ENCODE results near the gene AEBP1.

Gene AEBP1

DNA sequence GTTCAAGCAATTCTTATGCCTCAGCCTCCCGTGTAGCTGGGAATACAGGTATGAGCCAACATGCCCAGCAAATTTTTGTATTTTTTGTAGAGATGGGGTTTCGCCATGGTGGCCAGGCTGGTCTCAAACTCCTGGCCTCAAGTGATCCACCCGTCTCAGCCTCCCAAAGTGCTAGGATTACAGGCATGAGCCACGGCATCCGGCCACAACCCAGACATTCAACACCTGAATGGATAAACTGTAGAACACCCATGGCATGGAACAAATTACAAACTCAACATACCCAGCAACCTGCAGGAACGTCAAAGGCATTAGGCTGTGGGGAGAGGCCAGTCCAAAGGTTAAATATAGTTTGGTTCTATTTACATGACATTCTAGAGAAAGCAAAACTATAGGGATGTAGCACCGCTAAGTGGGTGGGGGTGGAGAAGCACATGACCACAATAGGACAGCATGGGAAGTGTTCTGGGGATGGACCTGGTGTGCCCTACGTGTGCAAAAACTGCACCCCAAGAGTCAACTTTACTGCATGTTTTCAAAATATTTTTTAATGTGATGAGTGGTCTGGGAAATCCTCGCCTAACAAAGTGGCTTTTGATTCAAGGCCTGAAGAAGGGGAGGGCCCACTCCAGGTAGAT lies 32.3 kb upstream of the AEBP1 start:
- peaks cover 24% of the 10 kb centered on the region; the same call in 1 of the 2 replicates for H3K27me3 ChIP-seq (ENCODE audit: insufficient read depth, low read length)
- H3K9ac ChIP-seq (ENCODE audit: low read depth, low read length), result no peak overlapping the region
- no peak overlapping the region for H3K4me3 ChIP-seq (ENCODE audit: low read length)
- H3K36me3 ChIP-seq (ENCODE audit: insufficient read depth, low read depth, low read length), result peaks cover 32% of the 10 kb centered on the region
- H3K27ac ChIP-seq (ENCODE audit: low read length), result no peak overlapping the region
- no peaks in the 10 kb centered on the region for H3K9me3 ChIP-seq (ENCODE audit: insufficient read depth, low read depth, low read length)
- no peaks in the 10 kb centered on the region for H3K4me1 ChIP-seq (ENCODE audit: insufficient read depth, low read length)

DNA sequence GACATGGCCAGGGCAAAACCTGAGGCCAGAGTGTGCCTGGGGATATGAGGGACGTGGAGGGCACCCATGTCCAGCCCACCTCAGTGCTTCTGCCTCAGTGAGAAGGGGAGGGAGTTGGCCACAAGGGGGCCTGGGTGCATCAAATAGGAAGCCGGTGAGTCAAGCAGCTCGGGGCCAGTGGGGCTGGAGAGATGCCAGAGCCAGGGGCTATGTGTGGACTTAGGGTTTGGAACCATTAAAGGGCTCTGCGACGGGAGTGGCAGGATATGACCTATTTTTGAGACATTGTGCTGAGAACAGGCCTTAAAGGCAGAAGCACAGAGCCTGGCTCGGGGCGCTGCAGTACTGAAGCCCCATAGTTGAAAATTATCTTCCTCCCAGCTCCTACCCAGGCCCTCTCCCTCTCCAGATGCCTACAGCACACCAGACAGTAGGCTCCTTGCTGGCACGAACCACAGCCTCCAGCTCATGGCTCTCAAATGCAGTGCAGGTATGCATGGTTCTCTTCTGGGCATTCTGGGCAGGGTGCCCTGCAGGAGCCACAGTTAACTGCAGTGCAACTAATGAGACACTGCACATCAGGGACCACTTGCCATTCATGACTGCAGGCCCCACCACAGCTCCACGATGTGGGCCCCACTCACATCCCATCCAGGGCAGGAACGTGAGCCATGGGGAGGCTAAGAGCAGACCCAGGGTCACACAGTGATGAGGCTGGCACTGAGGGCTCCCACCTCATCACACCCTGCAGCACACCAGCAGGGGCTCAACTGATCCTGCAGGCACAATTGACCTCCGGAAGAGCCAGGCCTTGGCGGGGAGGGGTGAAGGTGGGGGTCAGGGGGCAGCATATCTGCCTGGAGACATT lies 31.5 kb upstream of the AEBP1 start:
- Histone ChIP-seq H3K9ac (ENCODE audit: low read depth, low read length) (no peak overlapping the region), H3K4me1 (ENCODE audit: insufficient read depth, low read length) (no peaks in the 10 kb centered on the region), H3K27ac (ENCODE audit: low read length) (no peak overlapping the region), H3K4me3 (ENCODE audit: low read length) (no peak overlapping the region), H3K27me3 (ENCODE audit: insufficient read depth, low read length) (peaks cover 17% of the 10 kb centered on the region; the same call in 1 of the 2 replicates), H3K9me3 (ENCODE audit: insufficient read depth, low read depth, low read length) (no peaks in the 10 kb centered on the region), H3K36me3 (ENCODE audit: insufficient read depth, low read depth, low read length) (peaks cover 38% of the 10 kb centered on the region)

DNA sequence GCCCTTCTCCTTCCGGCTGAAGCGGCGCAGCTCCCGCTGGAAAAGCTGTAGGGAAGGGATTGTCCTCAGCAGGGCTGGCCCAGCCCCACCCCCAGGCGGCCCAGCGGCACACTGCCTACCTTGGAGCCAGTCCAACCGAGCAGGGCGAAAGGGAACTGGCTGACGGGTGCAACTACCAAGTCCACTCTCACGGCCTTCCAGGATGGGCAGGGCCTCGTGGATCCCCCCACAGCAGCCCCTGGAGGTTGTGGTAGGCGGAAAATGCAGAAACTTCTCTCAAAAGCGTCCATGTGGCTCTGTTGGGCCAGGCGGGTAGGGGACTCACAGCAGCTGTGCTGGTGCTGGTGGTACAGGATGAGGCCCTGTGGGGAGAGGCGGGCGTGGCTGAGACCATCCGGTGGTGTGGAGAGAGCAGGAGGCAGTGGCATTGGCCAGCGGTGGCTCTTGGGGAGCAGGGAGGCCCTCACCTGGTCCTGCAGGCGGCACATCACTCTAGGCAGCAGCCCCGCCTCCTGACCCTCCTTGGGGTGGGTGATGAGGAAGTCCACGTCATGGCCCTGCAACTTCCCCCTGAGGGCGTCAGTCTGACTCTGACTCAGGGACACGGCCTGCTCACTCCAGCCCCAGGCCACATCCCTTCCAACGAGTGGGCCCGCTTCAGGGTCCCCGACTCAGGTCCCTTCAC lies 30.3 kb upstream of the AEBP1 start:
- Histone ChIP-seq H3K4me1 (ENCODE audit: insufficient read depth, low read length) (no peaks in the 10 kb centered on the region), H3K36me3 (ENCODE audit: insufficient read depth, low read depth, low read length) (peaks cover 50% of the 10 kb centered on the region), H3K9ac (ENCODE audit: low read depth, low read length) (no peak overlapping the region), H3K4me3 (ENCODE audit: low read length) (no peak overlapping the region), H3K27ac (ENCODE audit: low read length) (no peak overlapping the region), H3K27me3 (ENCODE audit: insufficient read depth, low read length) (peaks cover 5% of the 10 kb centered on the region; the same call in 1 of the 2 replicates), H3K9me3 (ENCODE audit: insufficient read depth, low read depth, low read length) (no peaks in the 10 kb centered on the region)

DNA sequence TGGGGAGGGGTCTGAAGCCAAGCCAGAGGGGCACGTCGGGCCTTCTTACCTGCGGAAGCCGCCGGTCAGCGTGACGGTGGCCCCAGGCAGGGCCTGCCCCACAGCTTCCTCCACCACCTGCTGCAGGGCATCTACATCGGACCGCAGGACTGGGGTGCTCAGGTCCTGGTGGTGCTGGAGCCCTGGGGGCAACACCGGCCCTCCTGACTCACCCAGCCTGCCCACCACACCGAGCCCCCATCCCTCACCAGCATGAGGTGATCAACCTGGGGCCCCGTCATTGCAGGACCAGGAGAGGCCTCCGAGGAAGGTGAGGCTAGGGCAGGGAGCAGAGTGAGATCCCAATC lies 29.8 kb upstream of the AEBP1 start:
- Histone ChIP-seq H3K27ac (ENCODE audit: low read length) (no peak overlapping the region), H3K4me3 (ENCODE audit: low read length) (no peak overlapping the region), H3K9ac (ENCODE audit: low read depth, low read length) (no peak overlapping the region), H3K4me1 (ENCODE audit: insufficient read depth, low read length) (no peaks in the 10 kb centered on the region), H3K36me3 (ENCODE audit: insufficient read depth, low read depth, low read length) (peaks cover 55% of the 10 kb centered on the region), H3K9me3 (ENCODE audit: insufficient read depth, low read depth, low read length) (no peaks in the 10 kb centered on the region), H3K27me3 (ENCODE audit: insufficient read depth, low read length) (no peaks in the 10 kb centered on the region; the same call in 1 of the 2 replicates)

DNA sequence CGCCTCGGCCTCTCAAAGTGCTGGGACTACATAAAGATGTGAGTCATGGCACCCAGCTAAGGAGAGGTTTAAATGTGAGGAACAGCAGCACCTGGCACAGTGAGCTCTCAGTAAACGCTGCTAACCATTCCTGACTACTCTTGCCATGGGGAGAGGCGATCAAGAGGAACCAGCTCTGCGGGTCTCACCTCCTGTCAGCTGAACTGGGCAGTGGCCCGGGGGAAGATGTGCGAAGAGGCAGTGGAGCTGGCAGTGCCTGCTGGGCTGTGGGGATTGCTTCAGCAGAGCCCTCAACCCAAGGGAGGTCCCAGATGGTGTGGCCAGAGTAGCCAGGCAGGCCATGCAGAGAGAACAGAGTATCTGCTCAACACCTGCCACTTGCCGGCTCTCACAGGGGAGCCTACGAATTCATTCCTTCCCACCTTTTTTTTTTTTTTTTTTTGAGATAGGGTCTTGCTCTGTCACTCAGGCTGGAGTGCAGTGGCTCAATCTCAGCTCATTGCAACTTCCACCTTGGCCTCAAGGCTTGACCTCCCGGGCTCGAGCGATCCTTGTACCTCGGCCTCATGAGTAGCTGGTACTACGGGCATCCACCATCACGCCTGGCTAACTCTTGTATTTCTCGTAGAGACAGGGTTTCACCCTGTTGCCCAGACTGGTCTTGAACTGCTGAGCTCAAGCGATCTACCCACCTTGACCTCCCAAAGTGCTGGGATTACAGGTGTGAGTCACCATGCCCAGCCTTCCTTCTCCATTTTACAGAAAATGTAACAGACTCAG lies 28.7 kb upstream of the AEBP1 start:
- H3K9me3 ChIP-seq (ENCODE audit: insufficient read depth, low read depth, low read length), result no peaks in the 10 kb centered on the region
- H3K27ac ChIP-seq (ENCODE audit: low read length), result no peak overlapping the region
- H3K36me3 ChIP-seq (ENCODE audit: insufficient read depth, low read depth, low read length), result peaks cover 62% of the 10 kb centered on the region
- no peaks in the 10 kb centered on the region for H3K27me3 ChIP-seq (ENCODE audit: insufficient read depth, low read length)
- H3K4me1 ChIP-seq (ENCODE audit: insufficient read depth, low read length), result no peaks in the 10 kb centered on the region
- no peak overlapping the region for H3K4me3 ChIP-seq (ENCODE audit: low read length)
- no peak overlapping the region for H3K9ac ChIP-seq (ENCODE audit: low read depth, low read length)

DNA sequence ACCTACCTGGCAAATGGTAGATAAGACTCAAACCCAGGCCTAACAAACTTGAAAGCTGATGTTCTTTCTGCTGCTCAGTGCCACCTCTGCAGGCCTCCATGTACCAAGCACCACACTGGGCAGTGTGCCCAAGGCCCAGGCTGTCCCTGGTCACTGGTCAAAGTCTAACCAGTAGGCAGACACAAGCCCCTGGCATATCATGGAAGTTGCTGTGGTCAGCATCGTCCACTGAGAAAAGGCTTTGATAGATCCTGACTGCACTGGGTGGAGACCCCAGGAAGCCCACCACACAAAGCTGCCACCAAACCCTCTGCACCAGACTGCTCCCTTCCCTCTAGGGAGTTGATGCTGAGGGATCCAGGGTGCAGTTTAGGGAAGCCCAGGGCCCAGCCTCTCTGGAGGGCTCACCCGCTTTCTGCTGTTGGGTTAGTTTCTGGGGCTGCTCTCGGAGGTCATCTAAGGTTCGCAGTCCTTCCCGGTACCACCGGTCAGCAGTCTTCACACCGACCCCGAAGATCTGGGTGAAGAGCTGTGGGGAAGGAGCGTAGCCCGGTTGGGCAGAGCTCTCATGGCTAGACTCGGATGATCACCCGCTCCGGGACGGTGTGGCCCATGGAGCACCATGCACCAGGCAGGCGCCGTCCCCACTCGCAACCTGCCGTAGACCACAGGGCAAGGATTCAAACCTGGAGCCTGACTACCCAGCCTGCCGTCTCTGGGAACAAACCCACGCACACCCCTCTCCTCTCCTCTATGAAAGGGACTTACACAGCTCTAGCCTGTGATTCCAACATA lies 27.8 kb upstream of the AEBP1 start:
- H3K36me3 ChIP-seq (ENCODE audit: insufficient read depth, low read depth, low read length), result peaks cover 63% of the 10 kb centered on the region
- no peak overlapping the region for H3K27ac ChIP-seq (ENCODE audit: low read length)

DNA sequence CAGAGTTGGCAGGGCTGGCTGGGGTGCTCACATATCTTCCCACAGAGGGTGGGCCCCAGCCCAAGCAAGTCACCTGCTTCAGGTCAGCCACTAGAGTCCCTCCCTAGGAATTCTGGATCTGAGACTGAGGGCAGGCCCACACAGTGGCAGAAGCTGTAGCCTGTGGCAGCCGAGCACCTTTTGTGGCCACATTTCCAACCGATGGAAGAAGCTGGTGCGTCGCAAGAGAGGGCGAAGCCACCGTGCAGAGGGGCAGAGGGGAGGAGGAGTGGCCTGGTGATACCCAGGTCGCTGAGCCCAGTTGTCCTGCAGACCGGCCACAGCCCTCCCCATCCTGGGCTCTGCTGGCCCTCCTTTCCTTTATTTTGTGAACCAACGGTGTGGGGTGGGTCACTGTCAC lies 27.1 kb upstream of the AEBP1 start:
- peaks cover 63% of the 10 kb centered on the region for H3K36me3 ChIP-seq (ENCODE audit: insufficient read depth, low read depth, low read length)
- H3K4me3 ChIP-seq (ENCODE audit: low read length), result no peak overlapping the region
- H3K27ac ChIP-seq (ENCODE audit: low read length), result no peak overlapping the region
- H3K4me1 ChIP-seq (ENCODE audit: insufficient read depth, low read length), result no peaks in the 10 kb centered on the region
- no peaks in the 10 kb centered on the region for H3K27me3 ChIP-seq (ENCODE audit: insufficient read depth, low read length)
- H3K9me3 ChIP-seq (ENCODE audit: insufficient read depth, low read depth, low read length), result no peaks in the 10 kb centered on the region
- H3K9ac ChIP-seq (ENCODE audit: low read depth, low read length), result no peak overlapping the region

More for the DNA sequence above, 27.8 kb upstream of the AEBP1 start:
- no peaks in the 10 kb centered on the region for H3K27me3 ChIP-seq (ENCODE audit: insufficient read depth, low read length)
- H3K9me3 ChIP-seq (ENCODE audit: insufficient read depth, low read depth, low read length), result no peaks in the 10 kb centered on the region
- H3K4me1 ChIP-seq (ENCODE audit: insufficient read depth, low read length), result no peaks in the 10 kb centered on the region
- H3K4me3 ChIP-seq (ENCODE audit: low read length), result no peak overlapping the region
- no peak overlapping the region for H3K9ac ChIP-seq (ENCODE audit: low read depth, low read length)

DNA sequence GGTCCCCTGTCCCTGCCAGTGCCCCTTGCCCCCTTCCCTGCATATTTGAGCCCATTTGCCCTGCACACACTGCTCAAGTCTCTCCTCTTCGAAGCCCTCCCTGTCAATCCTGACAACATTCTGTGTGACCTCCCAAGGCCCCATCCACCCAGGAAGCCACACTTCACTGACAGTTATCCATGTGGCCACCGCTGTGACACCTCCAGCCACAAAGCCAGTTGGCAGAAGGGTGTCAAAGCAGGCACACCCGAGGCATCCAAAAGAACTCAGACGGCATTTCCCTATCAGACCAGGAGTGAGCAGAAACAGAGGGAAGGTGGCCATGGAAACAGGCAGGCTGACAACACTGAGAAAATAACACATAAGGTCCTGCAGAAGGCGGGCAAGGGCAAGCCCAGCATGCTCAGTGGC lies 26.5 kb upstream of the AEBP1 start:
- H3K27me3 ChIP-seq (ENCODE audit: insufficient read depth, low read length), result no peaks in the 10 kb centered on the region
- H3K9ac ChIP-seq (ENCODE audit: low read depth, low read length), result no peak overlapping the region
- peaks cover 62% of the 10 kb centered on the region for H3K36me3 ChIP-seq (ENCODE audit: insufficient read depth, low read depth, low read length)
- H3K9me3 ChIP-seq (ENCODE audit: insufficient read depth, low read depth, low read length), result no peaks in the 10 kb centered on the region
- no peak overlapping the region for H3K4me3 ChIP-seq (ENCODE audit: low read length)
- no peaks in the 10 kb centered on the region for H3K4me1 ChIP-seq (ENCODE audit: insufficient read depth, low read length)
- H3K27ac ChIP-seq (ENCODE audit: low read length), result no peak overlapping the region

DNA sequence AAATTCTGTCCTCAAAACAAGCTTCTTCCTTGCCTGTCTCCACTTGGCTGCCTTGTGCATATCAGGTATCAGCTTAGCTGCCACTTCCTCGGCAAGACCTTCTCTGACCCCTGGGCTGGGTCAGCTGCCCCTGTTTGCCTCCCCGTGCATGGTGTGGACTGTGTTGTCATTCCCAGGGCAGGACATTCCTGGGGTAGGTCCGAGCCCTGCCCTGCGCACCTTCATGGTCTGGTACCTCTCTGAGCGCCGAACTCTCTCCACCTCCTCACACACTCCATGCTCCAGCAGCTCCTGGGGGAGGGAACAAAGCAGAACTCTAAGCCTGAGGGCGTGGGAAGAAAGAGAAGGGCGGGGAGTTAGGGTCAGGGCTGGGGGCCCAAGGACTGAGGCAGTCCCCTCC lies 25.6 kb upstream of the AEBP1 start:
- Histone ChIP-seq H3K36me3 (ENCODE audit: insufficient read depth, low read depth, low read length) (peaks cover 57% of the 10 kb centered on the region), H3K27ac (ENCODE audit: low read length) (no peak overlapping the region), H3K9me3 (ENCODE audit: insufficient read depth, low read depth, low read length) (no peaks in the 10 kb centered on the region), H3K4me3 (ENCODE audit: low read length) (no peak overlapping the region), H3K9ac (ENCODE audit: low read depth, low read length) (no peak overlapping the region), H3K27me3 (ENCODE audit: insufficient read depth, low read length) (peaks cover 4% of the 10 kb centered on the region; the same call in 1 of the 2 replicates), H3K4me1 (ENCODE audit: insufficient read depth, low read length) (no peaks in the 10 kb centered on the region)

DNA sequence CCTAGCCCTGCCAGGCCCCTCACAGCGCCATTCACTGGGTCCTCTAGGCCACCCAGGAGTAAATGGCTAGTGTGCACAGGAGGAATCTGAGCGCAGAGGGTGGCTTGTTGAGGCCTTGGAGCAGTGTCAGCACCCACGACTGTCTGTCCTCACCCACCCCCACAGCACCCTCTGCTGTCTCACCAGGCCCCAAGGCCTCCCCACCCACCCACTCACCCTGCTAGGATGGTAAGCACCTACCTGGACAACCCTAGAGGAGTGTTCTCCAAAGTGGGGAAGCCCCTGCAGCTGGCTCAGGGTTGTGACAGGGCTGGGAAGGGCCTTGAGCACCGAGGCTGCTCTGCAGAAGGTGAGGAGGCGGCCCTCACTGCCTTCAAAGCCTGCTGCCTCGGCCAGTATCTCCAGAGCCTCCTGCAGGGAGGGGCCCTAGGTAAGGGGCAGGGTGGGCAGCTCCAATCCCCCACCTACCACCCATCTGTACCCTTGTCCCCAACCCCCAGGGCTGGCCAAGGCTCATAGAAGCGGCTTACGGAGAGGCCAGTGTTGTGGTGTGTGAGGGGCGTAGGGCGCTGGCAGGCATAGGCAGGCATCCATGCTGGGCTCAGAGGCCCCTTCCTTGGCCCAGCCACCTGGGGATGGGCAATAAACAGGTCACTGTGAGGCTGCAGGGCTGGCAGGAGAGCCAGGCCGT lies 24.7 kb upstream of the AEBP1 start:
- H3K36me3 ChIP-seq (ENCODE audit: insufficient read depth, low read depth, low read length), result peaks cover 52% of the 10 kb centered on the region
- H3K9ac ChIP-seq (ENCODE audit: low read depth, low read length), result no peak overlapping the region
- H3K9me3 ChIP-seq (ENCODE audit: insufficient read depth, low read depth, low read length), result no peaks in the 10 kb centered on the region
- H3K4me3 ChIP-seq (ENCODE audit: low read length), result no peak overlapping the region
- H3K4me1 ChIP-seq (ENCODE audit: insufficient read depth, low read length), result no peaks in the 10 kb centered on the region
- H3K27me3 ChIP-seq (ENCODE audit: insufficient read depth, low read length), result peaks cover 13% of the 10 kb centered on the region; the same call in 1 of the 2 replicates
- no peak overlapping the region for H3K27ac ChIP-seq (ENCODE audit: low read length)
